CD4-positive, CD25-positive, alpha-beta regulatory T cell (primary cell): ENCODE data around the gene SEPTIN1. TPM values are rescaled to one million over a fixed set of nuclear protein-coding genes. Genes with fewer than 3 reads are reported as not detected.
"Not testable (repeated sequence)": the region's sequence is repeated elsewhere in the genome, so short reads cannot be mapped to it uniquely, and the experiment has no call there.

ENCODE experiments used
- ATAC-seq, 2 donors: fragments of 150-1000 bp; cut with Tn5 transposase; one replicate each; pipeline ENCODE4 v1.10.0; 2021; ENCODE audit warnings: low read depth in 2 of 2, moderate number of reproducible peaks in 2 of 2, moderate library complexity in 1 of 2
- DNase-seq, 3 donors: peaks; one replicate each; pipeline versions ENCODE4 v3.0.0 to v3.0.0-alpha.2; 2012 to 2022; ENCODE audit warnings: mixed read lengths in 1 of 3
- H3K27ac ChIP-seq: one replicate; pipeline ENCODE4 v1.7.0; 2013; ENCODE audit warnings: mild to moderate bottlenecking, low read length; ENCODE audit not compliant: insufficient read depth, poor library complexity, severe bottlenecking
- H3K27me3 ChIP-seq: one replicate; pipeline ENCODE4 v1.7.0; 2013; ENCODE audit warnings: low read length; ENCODE audit not compliant: control insufficient read depth, insufficient read depth
- H3K36me3 ChIP-seq: one replicate; pipeline ENCODE4 v1.7.0; 2013; ENCODE audit warnings: mild to moderate bottlenecking, low read length, moderate library complexity; ENCODE audit not compliant: control insufficient read depth, insufficient read depth
- H3K4me1 ChIP-seq: 2 replicates; pipeline ENCODE4 v1.7.0; 2013; ENCODE audit warnings: mild to moderate bottlenecking, low read length; ENCODE audit not compliant: insufficient read depth, control insufficient read depth, poor library complexity, severe bottlenecking
- H3K4me3 ChIP-seq: one replicate; pipeline ENCODE4 v1.7.0; 2013; ENCODE audit warnings: low read depth, mild to moderate bottlenecking, low read length, moderate library complexity
- H3K9me3 ChIP-seq, 2 experiments: 1 replicate in 1 of 2; 2 replicates in 1 of 2; pipeline ENCODE4 v1.7.0; 2013; ENCODE audit warnings: low read length in 2 of 2, mild to moderate bottlenecking in 1 of 2, moderate library complexity in 1 of 2; ENCODE audit not compliant: control insufficient read depth in 2 of 2
- H3K27ac Mint-ChIP-seq, 3 donors: one replicate each; pipeline ENCODE4 v1.8.0; 2020 to 2022; ENCODE audit warnings: mild to moderate bottlenecking in 3 of 3, mixed read lengths in 3 of 3, moderate library complexity in 2 of 3
- H3K27me3 Mint-ChIP-seq: one replicate; pipeline ENCODE4 v1.8.0; 2022; ENCODE audit warnings: mild to moderate bottlenecking, mixed read lengths
- H3K36me3 Mint-ChIP-seq: one replicate; pipeline ENCODE4 v1.8.0; 2020; ENCODE audit warnings: mixed read lengths
- H3K4me1 Mint-ChIP-seq, 4 donors: one replicate each; pipeline ENCODE4 v1.8.0; 2020 to 2022; ENCODE audit warnings: mixed read lengths in 4 of 4, mild to moderate bottlenecking in 1 of 4
- H3K4me3 Mint-ChIP-seq, 4 donors: one replicate each; pipeline ENCODE4 v1.8.0; 2020 to 2022; ENCODE audit warnings: mild to moderate bottlenecking in 4 of 4, mixed read lengths in 4 of 4, moderate library complexity in 3 of 4
- H3K9me3 Mint-ChIP-seq, 7 donors: one replicate each; pipeline ENCODE4 v1.8.0; 2020 to 2022; ENCODE audit warnings: mixed read lengths in 7 of 7, mild to moderate bottlenecking in 3 of 7, moderate library complexity in 2 of 7
- polyA plus RNA-seq, 4 donors: library from polyadenylated mRNA; unstranded; fragments of 300-500 nt; fragmentation: Illumina TruSeq; gene quantifications; one replicate each; pipeline ENCODE4 v1.2.3, GENCODE V29; 2021
- total RNA-seq: library from RNA; stranded (reverse); gene quantifications from one replicate; pipeline ENCODE4 v1.2.3, GENCODE V29; 2022

SEPTIN1 gene
- total and polyA plus RNA-seq, 5 donors from 2014 or later, result 157 to 205 (median 181) TPM

GRCh38 chr16:30397776-30398660, 15.7 kb upstream of the SEPTIN1 start:
- Histone ChIP-seq H3K27ac (no peak overlapping the region), H3K9me3 (no peaks in the 10 kb centered on the region), H3K4me3 (no peak overlapping the region), H3K36me3 (no peaks in the 10 kb centered on the region), H3K27me3 (no peaks in the 10 kb centered on the region), H3K4me1 (peaks cover 33% of the 10 kb centered on the region)
- ATAC-seq (no peak), DNase-seq (no peak)
- peaks cover 5 to 58% (median 27%) of the 10 kb centered on the region in 4 donors for H3K4me1 Mint-ChIP-seq
- no peaks in the 10 kb centered on the region for H3K9me3 Mint-ChIP-seq
- peak overlapping the region; percentile 9 to 86 (median 38) for H3K4me3 Mint-ChIP-seq
- H3K36me3 Mint-ChIP-seq, result peaks cover 12% of the 10 kb centered on the region
- H3K27me3 Mint-ChIP-seq, result no peaks in the 10 kb centered on the region
- H3K27ac Mint-ChIP-seq, result peak overlapping the region in 1 of 3 donors; percentile 38

DNA sequence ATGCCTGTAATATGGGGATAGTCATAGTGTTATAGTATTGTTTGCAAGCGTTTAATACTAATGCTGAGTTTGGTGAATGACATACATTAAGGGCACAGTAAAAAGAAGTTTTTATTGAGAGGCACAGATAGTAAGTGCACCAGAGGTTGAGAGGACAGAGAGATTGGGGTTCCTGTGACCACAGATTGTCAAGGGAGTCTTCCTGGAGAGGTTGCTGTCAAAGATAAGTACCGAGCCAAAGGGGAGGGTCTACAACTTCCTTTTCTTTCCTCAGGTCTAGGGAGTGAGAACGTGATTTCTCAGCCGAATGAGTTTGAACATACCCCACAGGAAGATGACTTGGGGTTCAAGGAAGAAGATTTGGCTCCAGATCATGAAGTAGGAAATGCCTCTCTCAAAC, 14.7 kb upstream of the SEPTIN1 start:
- H3K27ac ChIP-seq, result no peak overlapping the region
- Mint-ChIP-seq H3K36me3 (peaks cover 12% of the 10 kb centered on the region), H3K4me1 (peaks cover 5 to 58% (median 27%) of the 10 kb centered on the region in 4 donors), H3K4me3 (peak overlapping the region; percentile 54 to 92 (median 84)), H3K9me3 (no peaks in the 10 kb centered on the region), H3K27me3 (no peaks in the 10 kb centered on the region), H3K27ac (peak overlapping the region in 1 of 3 donors; percentile 48)
- peaks cover 33% of the 10 kb centered on the region for H3K4me1 ChIP-seq
- no peaks in the 10 kb centered on the region for H3K36me3 ChIP-seq
- H3K4me3 ChIP-seq, result no peak overlapping the region
- no peaks in the 10 kb centered on the region for H3K27me3 ChIP-seq
- no peak for DNase-seq
- ATAC-seq, result no peak
- H3K9me3 ChIP-seq, result no peaks in the 10 kb centered on the region

DNA sequence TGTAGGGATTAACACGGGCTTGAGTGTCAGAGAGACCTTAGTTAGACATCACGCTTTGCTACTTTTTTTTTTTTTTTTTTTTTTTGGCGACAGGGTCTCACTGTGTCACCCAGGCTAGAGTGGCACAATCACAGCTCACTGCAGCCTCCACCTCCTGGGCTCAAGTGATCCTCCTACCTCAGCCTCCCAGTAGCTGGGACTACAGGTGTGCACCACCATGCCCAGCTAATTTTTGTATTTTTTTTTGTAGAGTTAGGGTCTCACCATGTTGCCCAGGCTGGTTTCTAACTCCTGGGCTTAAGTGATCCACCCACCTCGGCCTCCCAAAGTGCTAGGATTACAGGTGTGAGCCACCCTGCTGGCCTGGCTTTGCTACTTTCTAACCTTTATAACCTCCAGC, 14.3 kb upstream of the SEPTIN1 start:
- not testable (repeated sequence) for H3K27me3 ChIP-seq, H3K27me3 Mint-ChIP-seq, H3K36me3 ChIP-seq, H3K9me3 Mint-ChIP-seq, H3K27ac ChIP-seq, H3K9me3 ChIP-seq, DNase-seq, ATAC-seq
- peak overlapping the region; percentile 83 for H3K4me3 ChIP-seq
- peaks cover 5 to 56% (median 25%) of the 10 kb centered on the region in 4 donors for H3K4me1 Mint-ChIP-seq
- peaks cover 33% of the 10 kb centered on the region for H3K4me1 ChIP-seq
- peak overlapping the region; percentile 82 to 92 (median 89) for H3K4me3 Mint-ChIP-seq
- peak overlapping the region in 1 of 3 donors; percentile 89 for H3K27ac Mint-ChIP-seq
- H3K36me3 Mint-ChIP-seq, result peaks cover 12% of the 10 kb centered on the region

DNA sequence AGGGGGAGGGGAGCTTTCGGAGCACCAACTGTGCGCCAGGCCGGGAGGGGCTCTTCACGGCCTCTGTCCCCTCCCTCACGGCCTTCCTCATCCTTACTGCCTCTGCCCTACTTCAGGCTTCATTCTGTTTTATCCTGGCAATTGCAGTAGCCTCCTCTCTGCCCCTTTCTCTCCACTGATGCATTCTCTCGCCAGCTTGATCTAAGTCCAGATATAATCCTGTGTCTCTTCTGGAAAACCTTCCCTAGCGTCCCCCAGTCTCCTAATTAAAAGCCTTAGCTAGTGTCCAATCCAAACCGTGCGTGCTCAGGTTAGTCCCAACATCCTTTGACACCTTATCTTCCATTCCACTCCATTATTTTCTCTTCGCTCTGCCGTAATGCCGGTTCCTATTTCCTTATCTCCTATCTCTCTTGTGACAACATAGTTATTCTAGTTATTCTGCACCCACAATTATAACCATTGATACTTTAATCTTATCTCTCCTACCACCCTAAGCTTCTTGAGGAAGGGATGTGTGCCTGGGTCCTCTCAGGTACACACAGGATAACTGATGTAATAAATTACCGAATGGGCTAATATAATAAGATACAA, 13.7 kb upstream of the SEPTIN1 start:
- Mint-ChIP-seq H3K9me3 (no peaks in the 10 kb centered on the region), H3K36me3 (peaks cover 12% of the 10 kb centered on the region), H3K27me3 (no peaks in the 10 kb centered on the region), H3K27ac (peak overlapping the region in 2 of 3 donors; percentile 86 to 89), H3K4me3 (peak overlapping the region; percentile 82 to 92 (median 88)), H3K4me1 (peaks cover 5 to 52% (median 22%) of the 10 kb centered on the region in 4 donors)
- Histone ChIP-seq H3K27ac (peak overlapping the region; percentile 23), H3K4me3 (peak overlapping the region; percentile 83), H3K36me3 (no peaks in the 10 kb centered on the region), H3K9me3 (no peaks in the 10 kb centered on the region), H3K27me3 (no peaks in the 10 kb centered on the region), H3K4me1 (peaks cover 33% of the 10 kb centered on the region)
- ATAC-seq, result no peak
- no peak for DNase-seq

DNA sequence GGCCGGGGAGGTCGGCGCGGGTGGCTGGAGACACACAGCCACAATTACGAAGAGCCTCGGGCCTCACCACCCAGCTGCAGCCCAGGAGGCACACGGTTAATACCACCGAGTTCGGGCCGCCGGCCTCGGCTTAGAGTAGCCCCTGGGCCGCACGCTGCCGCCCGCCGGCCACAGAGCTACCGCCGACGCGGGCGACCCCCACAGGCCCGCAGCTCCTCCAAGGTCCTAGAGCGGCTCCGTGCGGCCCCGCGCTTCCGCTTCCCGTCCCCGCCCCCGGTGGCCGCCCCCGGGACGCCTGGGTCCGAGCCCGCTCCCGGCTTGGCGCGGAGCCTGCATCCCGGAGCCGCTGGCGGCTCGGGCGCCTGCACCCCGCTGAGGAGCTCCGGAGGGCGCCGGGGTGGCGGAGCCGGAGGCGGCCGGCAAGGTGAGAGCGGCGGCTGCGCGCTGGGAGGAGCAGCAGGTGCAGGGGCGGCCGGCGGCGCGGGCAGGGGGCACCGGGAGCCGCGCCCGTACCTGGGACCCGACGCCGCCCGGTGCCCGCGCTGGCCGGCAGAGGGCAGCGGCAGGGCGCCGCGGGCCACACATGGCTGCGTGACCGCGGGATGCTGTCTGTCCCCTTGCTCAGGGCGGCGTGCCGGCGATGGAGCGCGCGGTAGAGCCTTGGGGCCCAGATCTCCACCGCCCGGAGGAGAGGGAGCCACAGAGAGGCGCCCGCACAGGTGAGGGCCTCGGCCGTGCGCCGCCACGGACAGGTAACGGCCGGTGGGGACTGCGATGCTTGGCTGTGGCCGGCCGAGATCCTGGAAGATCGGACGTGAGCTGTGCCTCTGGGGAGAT, 13.0 kb upstream of the SEPTIN1 start, which contains the start of gene ZNF48:
ZNF48 (plus strand) TSS at position 266 of the 837 bp plus-strand sequence; CDS start at position 641, 375 bp downstream.
- Histone ChIP-seq H3K27ac (peak within 1 kb of the TSS; percentile 63), H3K4me1 (peaks cover 29% of the 10 kb centered on the region), H3K36me3 (no peaks in the 10 kb centered on the region), H3K27me3 (no peaks in the 10 kb centered on the region), H3K9me3 (no peaks in the 10 kb centered on the region), H3K4me3 (peak within 1 kb of the TSS; percentile 83)
- ATAC-seq, result peak; percentile 82 to 84
- Mint-ChIP-seq H3K27ac (peak within 1 kb of the TSS; percentile 86 to 89 (median 88)), H3K4me3 (peak within 1 kb of the TSS; percentile 85 to 92 (median 92)), H3K9me3 (no peaks in the 10 kb centered on the region), H3K36me3 (peaks cover 12% of the 10 kb centered on the region), H3K4me1 (peaks cover 5 to 44% (median 19%) of the 10 kb centered on the region in 4 donors), H3K27me3 (no peaks in the 10 kb centered on the region)
- DNase-seq, result peak; percentile 43 to 65 (median 51)

GRCh38 chr16:30394592-30395154, 12.3 kb upstream of the SEPTIN1 start:
- H3K27ac ChIP-seq, result peak overlapping the region; percentile 63

GRCh38 chr16:30383521-30383920, 1.2 kb upstream of the SEPTIN1 start:
- Histone ChIP-seq H3K4me3 (peak overlapping the region; percentile 40), H3K27ac (peak overlapping the region; percentile 100), H3K36me3 (no peaks in the 10 kb centered on the region), H3K9me3 (no peaks in the 10 kb centered on the region), H3K4me1 (peaks cover 55% of the 10 kb centered on the region), H3K27me3 (no peaks in the 10 kb centered on the region)
- DNase-seq (no peak), ATAC-seq (no peak)
- H3K9me3 Mint-ChIP-seq, result no peaks in the 10 kb centered on the region
- peaks cover 4% of the 10 kb centered on the region for H3K36me3 Mint-ChIP-seq
- H3K4me3 Mint-ChIP-seq, result peak overlapping the region; percentile 13 to 98 (median 94)
- peaks cover under 1% of the 10 kb centered on the region for H3K27me3 Mint-ChIP-seq
- peak overlapping the region; percentile 92 to 100 (median 100) for H3K27ac Mint-ChIP-seq
- peaks cover 0 to 60% (median 28%) of the 10 kb centered on the region in 4 donors for H3K4me1 Mint-ChIP-seq

More at GRCh38 chr16:30394592-30395154, 12.3 kb upstream of the SEPTIN1 start:
- Mint-ChIP-seq H3K9me3 (no peaks in the 10 kb centered on the region), H3K4me1 (peaks cover 5 to 37% (median 14%) of the 10 kb centered on the region in 4 donors), H3K27ac (peak overlapping the region; percentile 73 to 89 (median 88)), H3K27me3 (no peaks in the 10 kb centered on the region), H3K36me3 (peaks cover 12% of the 10 kb centered on the region), H3K4me3 (peak overlapping the region; percentile 82 to 92 (median 86))
- ATAC-seq, result peak in 1 of 2 donors; percentile 1
- no peak for DNase-seq
- H3K4me3 ChIP-seq, result no peak overlapping the region
- H3K36me3 ChIP-seq, result no peaks in the 10 kb centered on the region
- peaks cover 22% of the 10 kb centered on the region for H3K4me1 ChIP-seq
- no peaks in the 10 kb centered on the region for H3K9me3 ChIP-seq
- no peaks in the 10 kb centered on the region for H3K27me3 ChIP-seq
